H1 (cell line): ENCODE measurements around the gene SMO. TPM values are rescaled to one million over a fixed set of nuclear protein-coding genes. Genes with fewer than 3 reads are reported as not detected.

Experiments
- CTCF ChIA-PET: fragments of 300-600 bp; sonication (Branson Sonifier 250); formaldehyde crosslinking; loops from one replicate; lab custom pipeline; 2021; ENCODE audit not compliant: partially characterized antibody; lab: Charles Lee
- POLR2A ChIA-PET: fragments of 300-600 bp; sonication (Branson Sonifier 250); formaldehyde crosslinking; loops from one replicate; lab custom pipeline; 2021; ENCODE audit warnings: inconsistent platforms; ENCODE audit not compliant: partially characterized antibody; lab: Charles Lee
- DNase-seq, 2 experiments: peaks; one replicate each; pipeline versions ENCODE4 v3.0.0 to v3.0.0-alpha.2; 2010 to 2022; ENCODE audit warnings: low spot score in 2 of 2, low read depth in 1 of 2, mixed read lengths in 1 of 2
- FAIRE-seq: peaks from 2 replicates; lab custom pipeline; 2011; peaks lifted over from hg19 to GRCh38; lab: Jason Lieb, UNC
- H2AFZ ChIP-seq: 2 replicates; pipeline ENCODE4 v1.8.1; 2012; ENCODE audit warnings: low read length, inconsistent platforms
- H2AK5ac ChIP-seq: 2 replicates; pipeline ENCODE4 v1.6.1; 2013; ENCODE audit warnings: low read depth, low read length
- H2BK120ac ChIP-seq: replicated peaks from 2 replicates; pipeline ENCODE3; 2013; ENCODE audit warnings: low read depth, low read length, inconsistent platforms
- H2BK12ac ChIP-seq: 2 replicates; pipeline ENCODE4 v1.6.1; 2013; ENCODE audit warnings: low read depth, low read length
- H2BK15ac ChIP-seq: 2 replicates; pipeline ENCODE4 v1.6.1; 2013; ENCODE audit warnings: low read length
- H2BK20ac ChIP-seq: 2 replicates; pipeline ENCODE4 v1.6.1; 2013; ENCODE audit warnings: low read length
- H2BK5ac ChIP-seq: 2 replicates; pipeline ENCODE4 v1.6.1; 2013; ENCODE audit warnings: low read depth, low read length
- H3K14ac ChIP-seq: 2 replicates; pipeline ENCODE4 v1.6.1; 2013; ENCODE audit warnings: inconsistent platforms; ENCODE audit not compliant: insufficient read length
- H3K18ac ChIP-seq: 2 replicates; pipeline ENCODE4 v1.6.1; 2013; ENCODE audit warnings: low read length; ENCODE audit errors: extremely low read depth
- H3K23ac ChIP-seq: 2 replicates; pipeline ENCODE4 v1.6.1; 2013; ENCODE audit warnings: inconsistent platforms; ENCODE audit not compliant: insufficient read length
- H3K23me2 ChIP-seq: 2 replicates; pipeline ENCODE4 v1.6.1; 2013; ENCODE audit warnings: low read depth, low read length
- H3K27ac ChIP-seq: 2 replicates; pipeline ENCODE4 v1.6.1; 2011; ENCODE audit warnings: low read depth, low read length, inconsistent platforms
- H3K27me3 ChIP-seq, 4 experiments: replicated peaks in 1 of 4; 1 replicate in 1 of 4; 2 replicates in 3 of 4; pipeline versions ENCODE4 v1.6.1 to v1.8.1; 2011 to 2013; ENCODE audit warnings: low read length in 3 of 4, mild to moderate bottlenecking in 3 of 4, inconsistent platforms in 2 of 4, mixed read lengths in 2 of 4, moderate library complexity in 1 of 4; ENCODE audit not compliant: control insufficient read depth in 3 of 4, insufficient read depth in 3 of 4; ENCODE audit errors: extremely low read depth in 1 of 4
- H3K36me3 ChIP-seq, 4 experiments: 2 replicates each; pipeline versions ENCODE4 v1.6.1 to v1.8.1; 2011 to 2013; ENCODE audit warnings: mild to moderate bottlenecking in 4 of 4, low read length in 3 of 4, moderate library complexity in 2 of 4, control low read depth in 1 of 4, inconsistent platforms in 1 of 4; ENCODE audit not compliant: insufficient read depth in 4 of 4, control insufficient read depth in 2 of 4
- H3K4ac ChIP-seq: replicated peaks from 2 replicates; pipeline ENCODE3; 2013; ENCODE audit warnings: low read length, low read depth, mixed read lengths, inconsistent platforms; ENCODE audit not compliant: insufficient read length
- H3K4me1 ChIP-seq, 4 experiments: replicated peaks in 1 of 4; 1 replicate in 1 of 4; 2 replicates in 3 of 4; pipeline versions ENCODE4 v1.6.1 to v1.8.1; 2011 to 2013; ENCODE audit warnings: low read length in 3 of 4, inconsistent platforms in 2 of 4, mixed read lengths in 1 of 4; ENCODE audit not compliant: insufficient read depth in 4 of 4, control insufficient read depth in 3 of 4
- H3K4me2 ChIP-seq, 2 experiments: 2 replicates each; pipeline versions ENCODE4 v1.6.1 to v1.8.1; 2011 to 2013; ENCODE audit warnings: low read depth in 2 of 2, low read length in 2 of 2, control low read depth in 1 of 2, inconsistent platforms in 1 of 2, mild to moderate bottlenecking in 1 of 2; ENCODE audit not compliant: insufficient read depth in 1 of 2
- H3K4me3 ChIP-seq, 4 experiments: fragments of 200-600, 300-600 bp in 1 of 4; sonication (generic), shearing (Covaris generic), sonication (Bioruptor Twin) in 1 of 4; 2 replicates each; pipeline versions ENCODE4 v1.5.1 to v1.8.1; 2011 to 2016; ENCODE audit warnings: low read length in 4 of 4, low read depth in 3 of 4, control low read depth in 2 of 4, inconsistent platforms in 2 of 4, mild to moderate bottlenecking in 2 of 4, mixed read lengths in 1 of 4, moderate library complexity in 1 of 4; ENCODE audit not compliant: insufficient read depth in 2 of 4; ENCODE audit errors: extremely low read depth in 1 of 4
- H3K56ac ChIP-seq: replicated peaks from 2 replicates; pipeline ENCODE3; 2013; ENCODE audit warnings: low read depth, mild to moderate bottlenecking, mixed read lengths, low read length, inconsistent platforms; ENCODE audit not compliant: insufficient read length
- H3K79me1 ChIP-seq: 2 replicates; pipeline ENCODE4 v1.6.1; 2013; ENCODE audit warnings: low read depth, low read length, control low read depth
- H3K79me2 ChIP-seq, 2 experiments: 2 replicates each; pipeline versions ENCODE4 v1.6.1 to v1.8.1; 2012 to 2013; ENCODE audit warnings: low read length in 2 of 2, mild to moderate bottlenecking in 2 of 2, inconsistent platforms in 1 of 2; ENCODE audit not compliant: insufficient read depth in 2 of 2, control insufficient read depth in 1 of 2
- H3K9ac ChIP-seq, 4 experiments: replicated peaks in 1 of 4; 1 replicate in 1 of 4; 2 replicates in 3 of 4; pipeline versions ENCODE4 v1.6.1 to v1.8.1; 2011 to 2013; ENCODE audit warnings: low read depth in 3 of 4, low read length in 3 of 4, control low read depth in 2 of 4, mild to moderate bottlenecking in 2 of 4, moderate library complexity in 2 of 4, inconsistent platforms in 1 of 4; ENCODE audit errors: extremely low read depth in 1 of 4
- H3K9me3 ChIP-seq, 2 experiments: 2 replicates each; pipeline versions ENCODE4 v1.6.1 to v1.8.1; 2012 to 2013; ENCODE audit warnings: mild to moderate bottlenecking in 2 of 2, moderate library complexity in 2 of 2, control low read depth in 1 of 2, inconsistent platforms in 1 of 2, low read depth in 1 of 2, low read length in 1 of 2, mixed read lengths in 1 of 2; ENCODE audit not compliant: insufficient read depth in 2 of 2
- H4K20me1 ChIP-seq, 2 experiments: replicated peaks in 1 of 2; 2 replicates each; pipeline versions ENCODE3 to v1.8.1; 2011 to 2013; ENCODE audit warnings: inconsistent platforms in 2 of 2, low read length in 2 of 2, mild to moderate bottlenecking in 1 of 2; ENCODE audit not compliant: insufficient read depth in 2 of 2, control insufficient read depth in 1 of 2
- H4K5ac ChIP-seq: 2 replicates; pipeline ENCODE4 v1.6.1; 2013; ENCODE audit warnings: low read length, low read depth, mixed read lengths, inconsistent platforms; ENCODE audit not compliant: insufficient read length
- H4K8ac ChIP-seq: 2 replicates; pipeline ENCODE4 v1.8.0; 2013; ENCODE audit warnings: mild to moderate bottlenecking, moderate library complexity, low read length, inconsistent platforms; ENCODE audit not compliant: insufficient read depth; ENCODE audit errors: extremely low read depth
- H4K91ac ChIP-seq: replicated peaks from 2 replicates; pipeline ENCODE3; 2013; ENCODE audit warnings: low read length, mixed read lengths, inconsistent platforms; ENCODE audit not compliant: insufficient read length
- BRCA1 ChIP-seq: IDR thresholded peaks from 2 replicates; pipeline ENCODE4 v1.6.1; 2012; ENCODE audit warnings: low read depth, low read length, improper control_type of control experiment
- CHD1 ChIP-seq: IDR thresholded peaks from 2 replicates; pipeline ENCODE4 v1.6.1; 2012; ENCODE audit warnings: low read depth, low read length, improper control_type of control experiment
- CHD2 ChIP-seq: IDR thresholded peaks from 2 replicates; pipeline ENCODE4 v1.6.1; 2012; ENCODE audit warnings: low read length, improper control_type of control experiment
- HDAC6 ChIP-seq: IDR thresholded peaks from one replicate; pipeline ENCODE4 v1.7.1; 2012; ENCODE audit warnings: low read depth, mild to moderate bottlenecking, inconsistent platforms, low read length, moderate library complexity
- KDM4A ChIP-seq: IDR thresholded peaks from one replicate; pipeline ENCODE4 v1.7.1; 2012; ENCODE audit warnings: low read depth, mild to moderate bottlenecking, moderate library complexity, low read length, inconsistent platforms; ENCODE audit not compliant: severe bottlenecking
- NANOG ChIP-seq: IDR thresholded peaks from 2 replicates; pipeline ENCODE4 v1.6.1; 2011; ENCODE audit warnings: low read length, low read depth, mild to moderate bottlenecking, inconsistent platforms; ENCODE audit not compliant: insufficient read depth, poor library complexity, severe bottlenecking
- NRF1 ChIP-seq: IDR thresholded peaks from 2 replicates; pipeline ENCODE4 v1.6.1; 2011; ENCODE audit warnings: mild to moderate bottlenecking, low read depth, low read length, improper control_type of control experiment
- POU5F1 ChIP-seq: IDR thresholded peaks from 2 replicates; pipeline ENCODE4 v1.6.1; 2011; ENCODE audit warnings: low read depth, mild to moderate bottlenecking, low read length, moderate library complexity
- RFX5 ChIP-seq: IDR thresholded peaks from 2 replicates; pipeline ENCODE4 v1.6.1; 2011; ENCODE audit warnings: low read depth, low read length, improper control_type of control experiment, borderline replicate concordance
- SIX5 ChIP-seq: IDR thresholded peaks from 2 replicates; pipeline ENCODE4 v1.6.1; 2011; ENCODE audit warnings: mild to moderate bottlenecking, low read depth, low read length
- TEAD4 ChIP-seq: IDR thresholded peaks from 2 replicates; pipeline ENCODE4 v1.6.1; 2012; ENCODE audit warnings: low read depth, low read length, inconsistent platforms, mixed read lengths
- ZNF274 ChIP-seq: IDR thresholded peaks from 2 replicates; pipeline ENCODE4 v1.7.0; 2012; ENCODE audit warnings: low read length, borderline replicate concordance; ENCODE audit errors: extremely low read depth
- WGBS, 2 experiments: shearing (Covaris generic) in 1 of 2; methylation state at CpG; one replicate each; pipeline versions ENCODE4 v1.1.6 to v1.1.7; 2013 to 2015; ENCODE audit warnings: low lambda C conversion rate in 2 of 2, mixed read lengths in 2 of 2, inconsistent platforms in 1 of 2, low coverage in 1 of 2, missing lambda C conversion rate in 1 of 2; ENCODE audit not compliant: insufficient replicate concordance in 2 of 2, insufficient coverage in 1 of 2, insufficient read length in 1 of 2; ENCODE audit errors: extremely low coverage in 1 of 2, missing lambda C conversion rate in 1 of 2; 5-methylcytosine and 5-hydroxymethylcytosine counted together
- polyA plus RNA-seq, 7 experiments: library from polyadenylated mRNA; depleted of rRNA in 3 of 7; stranded (reverse) in 5 of 7; unstranded in 2 of 7; fragments of >200 nt in 5 of 7; fragments of 200-250 nt in 2 of 7; gene quantifications; 1 replicate in 5 of 7; 2 replicates in 1 of 7; 4 replicates in 1 of 7; pipeline versions ENCODE4 v1.2.1 to v1.2.3, GENCODE V29; 2011 to 2013; ENCODE audit warnings: missing spikeins in 2 of 7, mixed read lengths in 2 of 7
- total RNA-seq: library from RNA; stranded (reverse); fragmentation: NEBNext Ultra II Directional; extraction: Animal tissue kit (Norgen Biotek cat#: 25700); gene quantifications from 2 replicates; pipeline ENCODE4 v1.2.1, GENCODE V29; 2021

Gene SMO
- total and polyA plus RNA-seq, 2 of the 8 experiments (the other 6 are each of a cell fraction or from before 2014, with no cell fraction given), result 64.5 to 67.6 TPM

- no peaks in the 10 kb centered on the region for H3K27me3 ChIP-seq
- FAIRE-seq (no peak), DNase-seq (no peak)
- POLR2A ChIA-PET, result interaction anchor here (1.9 to 2.2 kb wide), 2 partner anchors 18 to 42 kb away, joined by 4 to 5 read pairs; partner anchors contain the start of gene SMO
- no peak overlapping the region for H2BK15ac ChIP-seq
- H2BK5ac ChIP-seq, result no peak overlapping the region
- H4K20me1 ChIP-seq, result peaks cover 0 to 14% of the 10 kb centered on the region in 2 experiments
- peaks cover 0 to 7% of the 10 kb centered on the region in 2 experiments; a peak in 2 of 4 replicates for H3K79me2 ChIP-seq
- H3K14ac ChIP-seq, result no peak overlapping the region
- H3K9ac ChIP-seq, result no peak overlapping the region; a peak in 1 of 7 replicates
- H3K4me2 ChIP-seq, result no peak overlapping the region
- H4K91ac ChIP-seq, result no peak overlapping the region
- H2AK5ac ChIP-seq, result no peak overlapping the region
- no peak overlapping the region for H3K56ac ChIP-seq
- H2AFZ ChIP-seq, result no peak overlapping the region
- H3K36me3 ChIP-seq, result peaks cover 7 to 35% (median 21%) of the 10 kb centered on the region in 4 experiments
- H3K4me3 ChIP-seq, result no peak overlapping the region
- CTCF ChIA-PET, result interaction anchor here (0.7 to 10.6 kb wide), 4 partner anchors 8 to 41 kb away, joined by 3 to 258 read pairs (median 24); no protein-coding TSS in a partner anchor
- no peak overlapping the region for H2BK20ac ChIP-seq
- H3K23me2 ChIP-seq, result no peaks in the 10 kb centered on the region
- no peak overlapping the region for H4K5ac ChIP-seq
- no peak overlapping the region for H2BK12ac ChIP-seq
- H3K23ac ChIP-seq, result no peak overlapping the region
- no peaks in the 10 kb centered on the region for H3K4me1 ChIP-seq
- 92% methylated on average over 18 of the region's 18 CpGs; no CpG with 5 or more reads in 1 of the 2 experiments for WGBS, 2 experiments
- no peak overlapping the region for H3K18ac ChIP-seq
- no peak overlapping the region for H3K4ac ChIP-seq
- peaks cover 6% of the 10 kb centered on the region; the same call in 1 of the 2 replicates for H3K79me1 ChIP-seq
- H3K9me3 ChIP-seq, result no peaks in the 10 kb centered on the region
- H4K8ac ChIP-seq, result no peak overlapping the region
- H2BK120ac ChIP-seq, result no peak overlapping the region
- no peak overlapping the region; the same call in 1 of the 2 replicates for H3K27ac ChIP-seq
- no peak for TF ChIP-seq BRCA1
- no peak for TF ChIP-seq CHD2
- TF ChIP-seq KDM4A, result no peak
- no peak for TF ChIP-seq NANOG
- TF ChIP-seq CHD1, result no peak
- TF ChIP-seq HDAC6, result no peak
- TF ChIP-seq TEAD4, result no peak
- no peak for TF ChIP-seq SIX5
- TF ChIP-seq RFX5, result no peak
- no peak for TF ChIP-seq POU5F1
- TF ChIP-seq NRF1, result no peak
- no peak for TF ChIP-seq ZNF274
Observed at GRCh38 chr7:129205987-129206785, 17.8 kb downstream of the SMO start.
